Measurements from ENCODE around the gene RBMS1.

RBMS1 gene

DNA sequence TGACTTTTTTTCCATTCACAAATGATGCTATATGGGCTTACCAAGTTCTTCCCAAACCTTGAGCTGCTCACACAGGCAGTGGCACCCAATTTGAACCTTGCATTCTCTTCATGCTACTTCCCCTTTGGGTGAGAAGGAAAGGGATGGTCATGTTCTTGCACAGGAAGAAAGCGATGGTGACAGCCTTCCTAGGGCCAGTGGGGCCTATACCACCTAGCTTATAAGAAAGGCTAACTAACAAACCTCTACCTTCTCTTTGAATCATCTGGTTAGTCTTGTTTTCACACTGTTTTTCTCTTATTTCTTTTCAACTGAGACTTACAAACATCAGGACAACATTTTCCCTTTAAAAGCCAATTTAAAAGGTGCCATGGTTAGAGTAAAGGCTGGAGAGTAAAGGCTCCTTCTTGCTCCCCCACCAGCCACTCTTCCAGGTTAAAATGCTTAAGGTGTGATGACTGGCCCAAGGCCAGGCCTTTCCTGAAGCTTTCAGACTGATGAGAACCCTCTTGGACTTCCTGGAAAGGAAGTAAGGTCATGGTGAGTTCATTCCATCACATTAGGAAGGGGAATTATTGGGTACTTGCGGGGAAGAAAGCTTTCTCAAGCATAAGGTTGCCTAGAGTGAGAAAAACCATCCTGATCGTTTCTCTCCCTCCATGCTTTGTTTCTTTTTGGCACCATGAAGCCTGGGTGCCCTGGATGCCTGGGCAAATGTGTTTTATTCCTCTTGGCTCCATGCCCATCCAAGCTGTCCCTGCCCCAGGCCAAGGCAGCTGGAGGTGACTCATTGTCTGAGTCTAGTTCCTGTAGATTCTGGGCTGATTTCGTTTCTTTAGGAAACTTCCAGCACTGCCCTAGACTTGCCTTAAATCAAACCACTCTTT is 252.1 kb downstream of the RBMS1 start:
- DNase-seq = peak; percentile 42

DNA sequence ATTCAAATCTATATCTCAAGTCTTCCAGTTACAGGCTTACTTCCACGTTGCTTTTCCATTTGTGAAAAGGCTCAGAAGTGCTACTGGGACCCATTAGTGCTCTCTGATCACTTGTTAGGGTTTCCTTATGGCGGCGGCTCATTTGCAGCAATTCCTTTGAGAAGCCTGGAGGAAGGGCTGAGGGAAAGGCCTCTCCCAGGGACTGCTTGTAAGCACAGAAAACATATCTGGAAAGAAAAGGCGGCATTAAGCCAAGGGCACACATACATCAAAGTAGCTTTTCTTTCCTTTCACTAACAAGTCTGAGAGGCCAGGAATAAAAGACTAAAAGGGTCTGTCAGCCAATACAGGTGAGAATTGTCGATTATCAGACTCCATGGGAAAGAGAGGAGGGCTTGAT is 254.2 kb downstream of the RBMS1 start:
- no peak for DNase-seq

DNA sequence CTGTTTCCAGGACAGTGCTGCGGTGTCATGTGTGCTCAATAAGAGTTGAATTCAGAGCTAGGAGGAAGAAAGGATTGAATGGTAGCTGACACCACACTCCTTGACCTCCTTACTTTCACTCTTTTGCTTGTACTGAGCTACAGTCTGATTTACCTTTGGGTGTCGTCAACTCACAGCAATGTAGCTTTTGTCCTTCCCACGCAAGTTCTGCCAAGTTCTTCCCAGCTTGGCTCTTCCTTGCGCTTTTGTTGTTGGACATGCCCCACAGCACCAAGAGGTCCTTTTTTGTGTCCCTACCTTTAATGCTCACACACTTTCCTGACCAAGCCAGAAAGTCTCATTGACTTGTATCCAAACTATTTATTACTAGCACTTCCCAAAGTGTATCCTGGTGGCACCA is 255.2 kb downstream of the RBMS1 start:
- DNase-seq = no peak

DNA sequence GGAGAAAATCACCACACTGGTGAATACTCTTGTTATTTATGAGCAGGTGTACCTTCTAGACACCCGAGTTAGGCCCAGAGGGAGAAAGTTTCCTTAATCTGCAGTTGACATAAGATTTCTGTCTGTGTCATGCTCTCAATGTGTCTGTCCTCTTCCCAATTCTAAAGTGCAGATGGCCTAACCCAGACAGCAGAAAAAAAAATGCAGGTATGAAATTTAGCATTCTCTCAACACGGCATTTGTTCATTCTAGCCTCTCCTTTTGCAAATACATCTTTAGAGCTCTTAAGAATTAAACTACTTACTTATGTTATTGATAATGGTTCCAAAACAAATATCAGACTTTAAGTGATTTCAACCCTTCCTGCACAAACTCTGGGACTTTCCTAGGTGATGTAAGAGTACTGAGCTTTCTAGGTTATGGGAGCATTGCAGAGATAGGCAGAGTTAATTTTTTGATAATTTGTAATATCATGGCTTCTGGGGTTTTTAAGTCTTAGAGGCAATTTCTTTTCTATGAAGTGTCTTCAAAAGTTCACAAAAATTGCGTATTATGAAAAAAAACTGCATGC is 260.6 kb downstream of the RBMS1 start:
- no peak for DNase-seq

DNA sequence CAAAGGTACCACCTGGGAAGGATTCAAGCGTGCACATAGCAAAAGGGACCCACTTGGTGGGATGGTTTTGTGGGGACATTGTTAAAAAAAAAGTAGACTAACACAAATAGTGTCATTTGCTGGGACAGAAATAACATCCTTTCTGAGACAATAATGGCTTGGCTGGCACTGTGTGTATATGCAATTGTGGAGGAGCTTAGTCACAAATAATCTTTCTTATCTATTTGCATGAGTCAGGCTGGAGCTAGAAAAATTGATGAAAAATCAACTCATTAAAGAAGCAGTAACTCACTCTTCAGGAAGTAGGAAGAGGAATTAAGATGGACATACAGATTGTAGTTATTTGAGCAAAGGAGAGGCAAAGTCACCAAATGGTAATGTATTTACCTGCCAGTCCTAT is 264.0 kb downstream of the RBMS1 start:
- no peak for DNase-seq

DNA sequence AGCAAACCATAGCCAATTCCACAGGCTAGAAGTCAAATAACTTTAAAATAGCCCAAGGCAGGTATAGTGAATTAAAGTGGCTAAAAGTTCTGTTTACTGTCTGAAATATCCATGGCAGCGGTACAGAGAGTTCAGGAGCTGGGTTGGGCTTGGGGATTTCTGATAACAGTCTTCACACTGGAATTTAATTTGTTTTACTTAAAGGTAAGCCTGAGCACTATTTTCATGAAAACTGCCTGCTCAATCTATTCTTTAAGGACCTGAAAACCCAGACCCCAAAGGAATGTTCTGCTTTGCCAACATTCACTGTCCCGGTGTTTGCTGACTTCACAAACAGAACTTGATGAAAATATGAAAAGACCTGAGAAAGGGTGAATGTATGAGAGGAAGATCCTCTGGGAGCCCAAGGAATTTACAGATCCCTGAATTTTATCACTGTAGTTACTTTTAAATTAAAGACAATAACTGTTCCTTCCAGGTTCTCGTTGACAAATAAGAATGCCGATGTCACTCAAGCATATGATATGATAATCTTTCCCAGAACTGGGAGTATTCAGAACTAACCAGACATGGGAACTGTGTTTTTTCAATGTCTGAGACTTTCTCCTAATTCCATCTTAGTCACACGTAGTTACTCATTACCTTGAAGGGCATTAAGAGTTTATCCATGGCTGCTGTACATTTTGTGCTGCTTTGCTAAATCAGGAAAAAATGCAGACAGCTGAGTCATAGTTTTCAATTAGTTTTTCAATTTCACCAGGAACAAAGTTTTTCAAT is 265.3 kb downstream of the RBMS1 start:
- DNase-seq = no peak

- DNase-seq = no peak
Observed at GRCh38 chr2:160227293-160227915, 266.2 kb downstream of the RBMS1 start.

- no peak for DNase-seq
Observed at GRCh38 chr2:160226367-160226766, 267.2 kb downstream of the RBMS1 start.

DNA sequence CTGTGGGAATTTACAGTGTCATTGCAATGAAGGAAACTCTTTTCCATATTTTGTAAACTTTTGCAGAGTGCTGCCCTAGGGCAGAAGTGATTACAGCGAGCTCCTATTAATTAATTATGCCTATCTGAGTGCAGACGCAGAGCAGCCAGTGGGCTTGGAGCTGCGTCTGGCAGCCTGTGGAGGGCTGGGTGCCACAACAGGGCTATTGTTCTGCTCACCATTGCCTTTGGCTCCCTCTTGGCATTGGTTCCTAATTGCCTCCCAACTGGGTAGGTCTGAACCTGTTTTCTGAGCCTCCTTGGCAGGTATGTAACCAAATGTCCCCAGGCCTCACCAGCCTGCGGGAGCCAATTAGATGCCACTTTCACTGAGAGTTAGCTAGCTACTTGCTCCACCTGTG is 267.9 kb downstream of the RBMS1 start:
- DNase-seq = no peak

DNA sequence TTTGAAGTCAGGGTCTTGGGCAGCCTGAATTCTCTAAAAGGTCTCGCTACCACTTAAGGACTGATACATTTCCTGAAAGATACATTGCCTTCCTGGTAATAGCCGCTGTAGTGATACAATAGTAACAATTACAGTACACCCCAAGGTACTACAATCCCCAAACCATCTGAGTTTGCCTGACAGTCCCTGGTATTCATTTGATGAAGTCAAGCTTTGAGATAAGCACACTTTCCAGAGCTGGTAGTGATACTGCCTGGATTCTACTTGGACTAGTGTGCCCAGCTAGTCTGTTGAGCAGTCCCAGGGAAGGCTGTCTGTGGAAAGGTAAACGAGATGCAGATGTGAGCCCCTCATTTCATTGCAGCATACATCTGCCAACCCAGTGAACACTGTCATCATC is 269.1 kb downstream of the RBMS1 start:
- DNase-seq = no peak

DNA sequence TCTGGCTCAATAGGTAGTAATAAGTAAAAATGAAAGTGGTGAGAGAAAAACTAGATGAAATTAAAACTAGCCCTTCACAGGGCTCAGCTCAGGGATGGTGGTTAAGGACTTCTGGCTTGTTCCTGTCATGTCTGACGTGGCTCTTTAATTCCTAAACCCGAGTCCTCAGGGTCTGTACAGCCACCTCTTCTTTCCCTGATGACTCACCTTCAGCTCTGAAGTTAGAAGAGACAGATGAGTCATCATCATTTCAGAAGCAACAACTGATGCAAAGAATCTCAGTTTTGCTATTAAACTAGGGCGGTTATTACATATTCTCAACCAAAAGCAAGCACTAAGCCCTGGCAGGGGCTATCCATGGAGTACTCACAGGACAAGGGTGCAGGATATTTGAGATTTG is 269.5 kb downstream of the RBMS1 start:
- DNase-seq = no peak

DNA sequence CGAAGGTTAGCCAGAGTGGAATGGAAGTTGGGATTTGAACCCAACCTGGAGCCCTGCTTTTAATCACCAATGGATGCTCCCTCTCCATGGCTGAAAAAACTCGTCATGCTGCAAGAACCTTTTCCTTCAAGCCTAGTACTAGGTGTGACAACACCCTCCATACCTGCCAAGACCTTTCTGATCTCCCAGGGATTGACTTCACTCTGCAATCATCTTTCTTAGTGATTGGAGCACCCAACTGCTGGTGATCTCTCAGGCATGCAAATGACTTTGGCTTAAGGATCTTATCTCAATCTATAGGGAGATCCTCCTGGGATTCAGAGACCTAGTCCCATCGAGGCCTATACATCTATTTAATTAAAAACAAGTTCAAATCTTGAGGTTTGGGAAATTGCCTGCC is 270.0 kb downstream of the RBMS1 start:
- no peak for DNase-seq

GRCh38 chr2:160222546-160223283 is 270.9 kb downstream of the RBMS1 start:
- DNase-seq = no peak

Measured in NCI-H2171 treated with DMSO at 0.1 percent for 48 hours (cell line).